HL-60/S4 (cell line): Measurements from ENCODE around the gene RMRP.

ENCODE experiments used
- in situ Hi-C: fragments of 300-500 bp; cut with MboI; formaldehyde crosslinking; loops from 2 replicates; pipeline ENCODE4 v1.14.3; 2022; ENCODE audit warnings: low sequenced_read_pairs

Gene RMRP

GRCh38 chr9:35666045-35666444 is 8.2 kb upstream of the RMRP start:
- in situ Hi-C loops: no loop called here

- in situ Hi-C loops: no loop called here
Measured at GRCh38 chr9:35665471-35665818, 7.6 kb upstream of the RMRP start.

GRCh38 chr9:35664531-35665470 is 7.0 kb upstream of the RMRP start, which contains the start of gene ARHGEF39:
TSS of gene ARHGEF39 (minus strand) at chr9:35665195. CDS start at chr9:35665169, 26 bp downstream.
- in situ Hi-C loops: no loop called here

GRCh38 chr9:35662437-35662836 is 4.6 kb upstream of the RMRP start:
- in situ Hi-C loops: no loop called here

- in situ Hi-C loops: no loop called here
Measured at GRCh38 chr9:35661756-35662350, 4.0 kb upstream of the RMRP start.

GRCh38 chr9:35660966-35661415 is 3.2 kb upstream of the RMRP start:
- in situ Hi-C loops: no loop called here

- in situ Hi-C loops: loop anchor here (5.0 kb wide), 1 partner anchor 68 kb away; no protein-coding TSS in a partner anchor
Measured at GRCh38 chr9:35659340-35659739, 1.5 kb upstream of the RMRP start.

GRCh38 chr9:35658968-35659220 is 1.1 kb upstream of the RMRP start:
- in situ Hi-C loops: loop anchor here (5.0 kb wide), 1 partner anchor 68 kb away; no protein-coding TSS in a partner anchor

- in situ Hi-C loops: loop anchor here (5.0 kb wide), 1 partner anchor 69 kb away; no protein-coding TSS in a partner anchor
Measured at GRCh38 chr9:35658137-35658967, 533 bp upstream of the RMRP start, which contains the start of gene CCDC107. TSS of gene CCDC107 (plus strand) at chr9:35658292. CDS start at chr9:35658380, 88 bp downstream.

- in situ Hi-C loops: loop anchor here (5.0 kb wide), 1 partner anchor 70 kb away; no protein-coding TSS in a partner anchor
Measured at GRCh38 chr9:35656831-35657545, 831 bp downstream of the RMRP start.

- in situ Hi-C loops: loop anchor here (5.0 kb wide), 1 partner anchor 71 kb away; no protein-coding TSS in a partner anchor
Measured at GRCh38 chr9:35656348-35656747, 1.5 kb downstream of the RMRP start.

- in situ Hi-C loops: no loop called here
Measured at GRCh38 chr9:35653611-35654010, 4.2 kb downstream of the RMRP start.

- in situ Hi-C loops: no loop called here
Measured at GRCh38 chr9:35652829-35653209, 5.0 kb downstream of the RMRP start.

GRCh38 chr9:35651956-35652828 is 5.6 kb downstream of the RMRP start:
- in situ Hi-C loops: no loop called here

- in situ Hi-C loops: no loop called here
Measured at GRCh38 chr9:35650341-35651158, 7.3 kb downstream of the RMRP start, which contains the start of gene SIT1. TSS of gene SIT1 (minus strand) at chr9:35650931. CDS start at chr9:35650853, 78 bp downstream.

GRCh38 chr9:35649431-35650340 is 8.1 kb downstream of the RMRP start:
- in situ Hi-C loops: no loop called here

GRCh38 chr9:35646533-35647265 is 11.1 kb downstream of the RMRP start:
- in situ Hi-C loops: no loop called here
